PFSK-1 (cell line): ENCODE measurements around the gene BCL11A.

Experiments
- FOXP2 ChIP-seq: optimal IDR thresholded peaks from 2 replicates; pipeline ENCODE3; 2011; ENCODE audit warnings: borderline replicate concordance, control low read depth, inconsistent platforms; ENCODE audit not compliant: insufficient read depth; ENCODE audit errors: extremely low read length, extremely low read depth
- POLR2AphosphoS5 ChIP-seq: IDR thresholded peaks from 2 replicates; pipeline ENCODE4 v1.6.1; 2012; ENCODE audit warnings: low read depth, mild to moderate bottlenecking, control low read depth, low read length, moderate library complexity
- REST ChIP-seq, 2 experiments: IDR thresholded peaks; 2 replicates each; pipeline versions ENCODE4 v1.6.1 to v1.8.0; 2011 to 2012; ENCODE audit warnings: low read depth in 2 of 2, low read length in 2 of 2, control low read depth in 1 of 2, inconsistent platforms in 1 of 2, mild to moderate bottlenecking in 1 of 2, moderate library complexity in 1 of 2; ENCODE audit not compliant: insufficient read depth in 1 of 2
- SIN3A ChIP-seq: IDR thresholded peaks from 2 replicates; pipeline ENCODE4 v1.6.1; 2012; ENCODE audit warnings: mild to moderate bottlenecking, low read length, moderate library complexity, borderline replicate concordance; ENCODE audit not compliant: insufficient read depth
- TAF1 ChIP-seq: IDR thresholded peaks from 2 replicates; pipeline ENCODE4 v1.6.1; 2012; ENCODE audit warnings: low read length, control low read depth, borderline replicate concordance; ENCODE audit not compliant: insufficient read depth

BCL11A gene

GRCh38 chr2:60565472-60565871 is 12.0 kb upstream of the BCL11A start:
- TF ChIP-seq REST (IDR thresholded peaks at IDR 0.05; ENCODE audit: insufficient read depth in 1 of 2, low read depth in 2 of 2, low read length in 2 of 2) (no peak), TAF1 (no peak), FOXP2 (no peak), SIN3A (no peak), POLR2AphosphoS5 (no peak)

GRCh38 chr2:60560734-60561644 is 7.5 kb upstream of the BCL11A start:
- TF ChIP-seq TAF1 (no peak), FOXP2 (no peak), POLR2AphosphoS5 (no peak), SIN3A (no peak), REST (IDR thresholded peaks at IDR 0.05; ENCODE audit: insufficient read depth in 1 of 2, low read depth in 2 of 2, low read length in 2 of 2) (no peak)

DNA sequence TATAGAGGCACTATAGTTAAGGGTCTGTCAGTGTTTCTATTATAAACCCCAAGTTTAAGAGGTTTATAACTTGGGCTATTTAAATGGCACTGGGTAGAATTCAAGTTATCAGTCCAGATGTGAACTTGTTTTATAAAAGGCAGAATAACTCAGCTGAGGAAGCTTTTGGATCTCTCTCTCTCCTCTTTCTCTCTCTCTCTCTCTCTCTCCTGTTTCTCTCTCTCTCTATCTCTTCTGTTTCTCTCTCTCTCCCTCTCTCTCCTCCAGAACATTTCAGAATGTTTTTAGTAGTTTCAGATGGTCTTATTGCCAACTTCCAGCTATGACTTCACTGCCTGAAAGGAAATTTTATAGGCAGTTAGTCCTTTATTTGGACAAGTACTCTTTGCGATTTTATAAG is 6.4 kb upstream of the BCL11A start:
- TF ChIP-seq FOXP2 (no peak), TAF1 (no peak), SIN3A (no peak), REST (IDR thresholded peaks at IDR 0.05; ENCODE audit: insufficient read depth in 1 of 2, low read depth in 2 of 2, low read length in 2 of 2) (no peak), POLR2AphosphoS5 (no peak)

DNA sequence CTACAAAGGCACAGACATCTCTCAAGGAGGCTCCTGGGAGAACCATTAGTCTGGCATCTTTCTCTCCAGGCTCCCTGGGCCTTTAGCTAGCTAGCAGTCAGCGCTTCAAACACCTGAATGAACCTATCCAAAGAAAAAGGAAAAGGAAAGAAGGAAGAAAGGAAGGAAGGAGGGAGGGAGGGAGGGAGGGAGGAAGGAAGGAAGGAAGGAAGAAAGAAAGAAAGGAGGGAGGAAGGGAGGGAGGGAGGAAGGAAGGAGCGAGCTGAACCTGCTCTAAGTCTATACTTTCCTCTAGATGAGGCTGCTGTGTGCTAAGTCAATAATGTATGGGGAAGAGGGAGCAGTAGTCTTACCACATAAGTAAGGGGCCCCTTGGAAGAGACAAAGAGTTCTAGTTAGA is 5.1 kb upstream of the BCL11A start:
- TF ChIP-seq FOXP2, result no peak
- no peak for TF ChIP-seq POLR2AphosphoS5
- TF ChIP-seq SIN3A, result no peak
- no peak for TF ChIP-seq TAF1
- TF ChIP-seq REST (IDR thresholded peaks at IDR 0.05; ENCODE audit: insufficient read depth in 1 of 2, low read depth in 2 of 2, low read length in 2 of 2), result no peak
